GM19238 (cell line): Measurements from ENCODE around the gene SLC9A8.
"Not testable (repeated sequence)": the region's sequence is repeated elsewhere in the genome, so short reads cannot be mapped to it uniquely, and the experiment has no call there.

ENCODE experiments used
- DNase-seq: peaks from one replicate; pipeline ENCODE4 v3.0.0; 2011; ENCODE audit warnings: low spot score; ENCODE audit not compliant: insufficient read length

SLC9A8 gene

DNA sequence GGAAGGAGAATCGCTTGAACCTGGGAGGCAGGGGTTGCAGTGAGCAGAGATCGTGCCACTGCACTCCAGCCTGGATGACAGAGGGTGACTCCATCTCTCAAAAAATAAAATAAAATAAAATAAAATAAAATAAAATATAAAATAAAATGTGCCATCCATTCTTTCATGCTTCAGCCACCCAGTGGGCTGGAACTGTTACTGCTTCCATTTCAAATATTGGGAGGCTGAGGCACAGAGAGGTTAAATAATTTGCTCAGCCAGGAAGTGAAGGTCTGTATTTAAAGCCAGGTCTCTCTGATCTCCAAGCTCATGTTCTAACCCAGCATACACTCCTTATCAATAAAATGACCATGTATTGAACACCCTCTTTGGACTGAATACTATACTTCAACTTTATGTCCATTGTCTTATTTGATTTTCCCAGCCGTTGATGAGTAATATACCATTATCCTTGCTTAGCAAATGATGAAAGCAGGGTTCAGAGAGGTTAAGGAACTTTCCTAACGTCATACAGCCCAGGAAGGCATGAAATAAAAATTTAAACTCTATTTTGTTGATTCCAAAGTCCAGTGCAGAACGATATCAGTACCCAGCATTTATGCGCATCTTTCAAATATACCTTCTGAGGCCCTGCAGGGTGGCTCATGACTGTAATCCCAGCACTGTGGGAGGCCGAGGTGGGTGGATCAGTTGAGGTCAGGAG lies 25.8 kb upstream of the SLC9A8 start:
- DNase-seq = no peak

DNA sequence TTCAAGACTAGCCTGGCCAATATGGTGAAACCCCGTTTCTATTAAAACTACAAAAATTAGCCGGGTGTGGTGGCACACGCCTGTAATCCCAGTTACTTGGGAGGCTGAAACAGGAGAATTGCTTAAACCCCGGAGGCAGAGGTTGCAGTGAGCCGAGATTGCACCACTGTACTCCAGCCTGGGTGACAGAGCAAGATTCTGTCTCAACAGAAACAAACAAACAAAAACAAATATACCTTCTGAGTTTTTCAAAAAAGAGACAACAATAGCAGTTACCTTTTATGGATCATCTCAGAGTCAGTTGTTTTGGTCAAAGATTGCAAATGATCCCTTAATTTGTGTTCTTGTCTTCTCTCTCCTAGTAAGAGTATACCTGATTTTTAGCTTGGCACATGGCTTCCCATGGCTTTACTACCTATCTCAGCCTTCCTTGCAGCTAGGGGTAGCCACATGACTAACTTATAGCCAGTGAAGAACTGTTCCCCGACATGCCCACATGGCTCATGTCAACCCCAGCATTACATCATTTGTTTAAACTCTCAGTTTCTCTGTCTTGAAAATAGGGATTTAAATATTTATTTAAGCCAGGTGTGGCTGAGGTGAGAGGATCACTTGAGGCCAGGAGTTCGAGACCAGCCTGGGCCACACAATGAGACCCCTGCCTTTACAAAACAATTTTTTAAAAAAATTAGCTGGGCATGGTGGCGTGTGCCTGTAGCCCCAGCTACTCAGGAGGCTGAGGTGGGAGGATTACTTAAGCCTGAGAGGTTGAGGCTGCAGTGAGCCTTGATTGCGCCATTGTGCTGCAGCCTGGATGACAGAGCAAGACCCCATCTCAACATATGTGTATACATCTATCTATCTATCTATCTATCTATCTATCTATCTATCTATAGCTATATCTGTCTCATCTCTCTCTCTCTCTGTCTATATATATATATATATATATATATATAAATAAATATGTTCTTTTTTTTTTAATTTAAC lies 25.0 kb upstream of the SLC9A8 start:
- DNase-seq = no peak

DNA sequence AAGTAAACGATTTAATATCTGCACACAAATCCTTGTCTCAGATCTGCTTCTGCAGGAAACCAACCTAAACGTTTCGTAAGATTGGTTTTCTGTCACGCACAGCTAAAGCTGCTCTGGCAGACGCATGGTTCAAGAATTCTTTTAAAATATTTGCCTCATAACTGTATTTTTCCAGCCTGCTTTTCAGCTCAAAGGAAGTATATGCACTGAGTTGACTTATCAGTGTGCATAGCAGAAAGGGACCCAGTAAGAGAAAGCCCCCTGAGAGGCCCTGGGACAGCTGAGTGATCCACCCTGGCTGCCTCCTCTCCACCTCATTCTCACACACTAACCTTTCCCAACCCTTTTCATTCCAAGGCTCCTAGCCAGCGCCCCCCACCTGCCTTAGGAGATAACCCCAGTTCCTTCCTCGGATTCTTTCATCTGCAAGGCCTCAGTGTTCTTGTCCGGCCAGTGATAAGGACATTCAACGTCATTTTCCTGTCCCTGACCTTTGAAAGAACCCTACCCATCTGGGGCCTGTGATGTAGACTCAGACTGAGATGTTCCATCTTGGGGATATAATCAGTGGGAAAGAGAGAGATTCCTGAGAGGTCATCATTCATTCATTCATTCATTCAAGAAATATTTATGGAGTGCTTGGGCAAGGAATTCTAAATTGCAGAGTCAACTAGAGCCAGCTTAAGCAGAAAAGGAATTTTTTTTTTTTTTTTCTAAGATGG lies 22.4 kb upstream of the SLC9A8 start:
- no peak for DNase-seq

DNA sequence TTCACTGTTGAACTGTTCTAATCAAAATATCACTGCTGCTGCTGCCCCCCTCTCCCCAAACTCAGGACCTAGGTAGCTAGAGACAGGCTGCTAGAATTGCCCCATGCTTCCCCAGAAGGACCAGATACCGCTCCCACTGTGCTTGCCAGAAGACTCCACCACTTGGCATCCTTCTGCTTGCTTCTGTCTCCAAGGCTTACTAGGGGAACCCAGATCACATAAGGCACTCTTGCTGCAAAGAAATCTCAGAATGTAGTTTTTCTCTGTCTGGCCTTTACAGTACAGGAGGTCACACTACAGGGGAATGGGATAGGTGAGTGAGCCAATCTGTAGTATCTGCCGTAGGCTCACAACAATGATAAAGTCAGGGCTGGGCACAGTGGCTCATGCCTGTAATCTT lies 21.5 kb upstream of the SLC9A8 start:
- no peak for DNase-seq

DNA sequence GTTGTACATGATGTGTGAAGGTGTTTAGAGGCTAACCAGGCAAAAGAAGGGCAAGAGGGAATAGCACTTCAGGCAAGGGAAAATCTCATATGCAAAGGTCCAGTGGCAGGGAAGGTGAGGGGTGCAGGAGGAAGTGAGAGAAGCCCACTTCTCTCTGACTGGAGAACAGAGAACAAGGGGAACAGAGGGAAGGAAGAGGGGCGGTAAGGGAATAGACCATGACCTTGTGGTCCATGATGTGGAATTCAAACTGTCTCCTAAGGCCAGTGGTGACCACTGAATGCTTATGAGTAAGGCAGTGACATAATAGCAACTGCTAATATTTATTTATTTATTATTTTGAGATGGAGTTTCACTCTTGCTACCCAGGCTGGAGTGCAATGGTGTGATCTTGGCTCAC lies 20.6 kb upstream of the SLC9A8 start:
- DNase-seq = no peak

DNA sequence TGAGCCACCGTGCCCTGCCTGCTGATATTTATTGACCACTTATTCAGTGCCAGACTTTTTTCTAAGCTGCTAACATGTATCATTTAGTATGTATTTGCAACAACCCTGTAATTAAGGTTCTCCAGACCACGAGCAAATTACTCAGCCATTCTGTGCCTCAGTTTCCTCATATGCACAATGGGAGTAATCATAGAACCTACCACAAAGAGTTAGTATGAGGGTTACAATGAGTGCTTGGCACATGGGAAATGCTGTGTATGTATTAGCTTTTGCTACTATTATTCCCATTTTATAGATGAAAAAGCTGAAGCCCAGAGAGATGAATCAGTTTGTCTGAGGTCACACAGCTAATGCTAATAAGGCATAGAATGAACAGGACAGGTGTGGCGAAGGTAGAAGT lies 20.0 kb upstream of the SLC9A8 start:
- no peak for DNase-seq

DNA sequence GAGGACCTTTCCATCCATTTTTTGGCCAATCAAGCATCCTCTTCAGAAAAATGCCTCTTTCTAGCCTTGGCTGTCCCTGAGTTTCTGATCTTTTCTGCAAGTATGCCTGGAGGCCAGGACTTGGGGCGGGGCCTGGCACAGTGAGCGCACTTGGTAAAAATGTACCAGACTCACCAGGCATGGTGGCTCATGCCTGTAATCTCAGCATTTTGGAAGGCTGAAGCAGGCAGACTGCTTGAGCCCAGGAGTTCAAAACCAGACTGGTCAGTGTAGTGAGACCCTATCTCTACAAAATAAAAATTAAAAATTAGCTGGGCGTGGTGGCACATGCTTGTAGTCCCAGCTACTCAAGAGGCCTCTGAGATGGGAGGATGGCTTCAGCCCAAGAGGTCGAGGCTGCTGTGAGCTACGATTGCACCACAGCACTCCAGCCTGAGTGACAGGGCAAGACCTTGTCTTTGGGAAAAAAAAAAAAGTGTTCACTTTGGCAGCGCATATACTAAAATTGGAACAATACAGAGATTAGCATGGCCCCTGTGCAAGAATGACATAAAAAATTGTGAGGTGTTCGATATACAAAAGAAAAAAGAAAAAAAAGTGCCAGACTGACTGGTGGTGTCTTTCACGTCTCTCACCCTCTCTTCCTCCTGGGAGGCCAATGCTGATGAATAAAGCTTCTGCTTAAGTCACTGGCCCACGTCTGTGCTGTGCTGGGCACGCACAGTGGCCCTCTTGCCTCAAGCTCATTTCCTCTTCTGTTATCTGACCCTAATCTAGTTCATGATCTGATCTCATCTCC lies 18.1 kb upstream of the SLC9A8 start:
- no peak for DNase-seq

DNA sequence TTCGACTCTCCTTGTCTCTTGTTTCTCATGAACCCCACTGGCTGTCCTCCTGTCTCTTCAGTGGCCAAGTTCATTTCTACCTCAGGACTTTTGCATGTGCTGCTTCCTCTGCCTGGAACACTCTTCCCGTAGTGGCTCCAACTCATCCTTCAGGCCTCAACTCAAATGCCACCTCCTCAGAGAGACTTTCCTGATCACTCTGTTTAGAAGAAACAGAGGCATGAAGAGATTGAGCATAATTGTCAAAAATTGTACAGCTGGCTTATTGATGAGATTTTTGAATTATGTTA lies 17.5 kb upstream of the SLC9A8 start:
- no peak for DNase-seq

DNA sequence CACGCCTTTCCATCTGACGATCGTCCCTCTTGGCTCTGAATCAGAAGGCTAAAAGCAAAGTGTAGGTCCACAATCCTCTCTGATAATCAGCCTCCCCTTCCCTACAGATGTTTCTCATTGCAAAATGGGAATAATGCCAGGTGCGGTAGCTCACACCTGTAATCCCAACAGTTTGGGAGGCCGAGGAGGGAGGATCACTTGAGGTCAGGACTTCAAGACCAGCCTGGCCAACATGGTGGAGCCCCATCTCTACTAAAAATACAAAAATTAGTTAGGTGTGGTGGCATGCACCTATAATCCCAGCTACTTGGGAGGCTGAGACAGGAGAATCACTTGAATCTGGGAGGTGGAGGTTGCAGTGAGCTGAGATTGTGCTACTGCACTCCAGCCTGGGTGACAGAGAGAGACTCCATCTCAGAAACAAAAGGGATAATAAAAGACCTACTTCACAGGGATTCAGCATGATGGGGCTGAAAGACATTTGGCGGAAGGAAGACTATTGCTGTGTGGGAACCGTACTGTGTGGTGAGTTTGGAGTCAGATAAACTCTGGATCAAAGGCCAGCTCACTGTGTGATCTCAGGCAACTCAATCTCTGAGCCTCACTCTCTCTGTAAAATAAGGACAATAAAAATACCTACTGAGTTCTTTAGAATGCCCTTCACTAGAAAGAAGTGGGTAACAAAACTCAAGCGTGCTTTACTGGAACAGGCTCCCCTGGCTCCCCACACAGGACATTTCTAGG lies 15.9 kb upstream of the SLC9A8 start:
- DNase-seq = no peak

DNA sequence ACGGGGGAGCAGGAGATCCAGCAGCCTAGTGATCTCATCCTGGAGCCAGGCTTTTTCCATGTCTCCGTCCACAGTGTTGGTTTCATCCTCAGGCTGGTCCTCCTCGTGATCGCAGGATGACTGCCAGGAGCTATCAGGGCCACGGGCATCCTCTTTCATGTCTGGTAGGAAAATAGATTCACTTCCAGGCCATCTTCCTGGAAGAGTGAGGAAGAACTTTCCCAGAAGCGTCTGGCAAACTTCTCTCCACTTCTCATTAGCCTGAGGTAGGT lies 15.3 kb upstream of the SLC9A8 start:
- no peak for DNase-seq

DNA sequence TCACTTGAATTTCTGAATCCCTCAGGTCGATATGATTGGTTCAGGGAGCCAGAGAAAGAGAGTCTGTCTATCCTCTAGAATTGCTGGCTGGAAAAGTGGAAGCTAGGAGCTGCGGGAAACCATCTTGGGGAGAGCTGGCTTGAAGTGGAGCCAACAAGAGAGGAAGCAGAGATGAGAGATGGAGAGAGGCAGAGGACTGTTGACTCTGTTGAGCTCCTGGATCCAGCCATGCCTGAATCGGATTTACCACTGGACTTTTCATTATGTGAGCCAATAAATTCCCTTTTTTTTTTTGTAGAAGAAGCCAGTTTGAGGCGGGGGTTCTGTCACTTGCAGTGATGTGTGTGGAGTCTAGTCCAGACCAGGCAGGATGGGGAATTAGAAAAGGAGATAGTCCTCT lies 13.9 kb upstream of the SLC9A8 start:
- no peak for DNase-seq

DNA sequence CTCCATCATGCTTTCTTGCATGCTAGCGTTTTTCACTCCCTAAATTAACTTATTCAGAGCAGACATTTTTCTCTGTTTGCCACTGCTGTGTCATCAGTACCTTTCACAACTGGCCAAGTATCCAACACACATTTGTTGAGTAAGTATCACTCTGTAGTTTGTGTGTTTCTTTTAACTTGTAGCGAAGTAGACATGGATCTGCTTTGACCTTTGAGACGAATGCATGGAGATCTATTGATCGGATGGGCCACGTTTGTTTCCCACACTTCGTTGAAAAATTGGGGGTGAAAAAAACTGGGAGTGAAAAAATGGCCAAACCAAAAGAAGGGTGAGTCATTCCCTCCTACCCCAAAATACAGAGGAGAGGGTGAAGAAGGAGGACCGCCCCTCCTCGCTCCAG lies 12.9 kb upstream of the SLC9A8 start:
- no peak for DNase-seq

DNA sequence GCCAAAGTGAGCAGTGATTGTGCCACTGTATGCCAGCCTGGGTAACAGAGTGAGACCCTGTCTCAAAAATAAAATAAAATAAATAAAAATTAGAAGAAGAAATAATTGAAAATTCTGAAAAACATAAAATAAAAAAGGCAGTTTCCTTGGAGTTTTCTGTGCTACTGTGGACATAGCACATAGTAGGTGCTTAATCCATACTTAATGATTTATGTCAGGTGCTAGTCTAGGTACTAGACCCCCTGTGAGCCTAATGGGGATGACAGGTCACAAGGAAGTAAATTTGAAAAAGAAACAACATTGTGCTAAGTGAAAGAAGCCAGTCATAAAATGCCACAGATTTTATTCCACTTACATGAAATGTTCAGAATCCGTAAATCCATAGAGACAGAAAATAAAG lies 9.2 kb upstream of the SLC9A8 start:
- no peak for DNase-seq

DNA sequence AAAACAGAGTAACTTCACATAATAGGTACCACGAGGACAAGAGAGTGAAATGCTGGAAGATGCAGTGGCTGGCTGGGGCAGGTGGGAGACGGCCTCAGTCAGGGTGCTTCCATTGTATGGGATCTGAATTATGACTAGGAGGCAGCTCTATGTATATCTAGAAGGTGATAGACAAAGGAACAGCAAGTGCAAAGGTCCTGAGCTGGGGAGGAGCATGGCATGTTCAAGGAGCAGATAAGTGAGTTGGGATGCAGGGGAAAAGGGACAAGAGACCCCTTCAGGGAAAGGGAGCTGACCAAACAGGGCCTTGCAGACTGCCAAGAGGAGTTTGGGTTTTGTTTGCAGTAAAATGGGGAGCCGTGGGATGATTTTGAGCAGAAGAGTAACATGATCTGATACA lies 8.3 kb upstream of the SLC9A8 start:
- DNase-seq = no peak

DNA sequence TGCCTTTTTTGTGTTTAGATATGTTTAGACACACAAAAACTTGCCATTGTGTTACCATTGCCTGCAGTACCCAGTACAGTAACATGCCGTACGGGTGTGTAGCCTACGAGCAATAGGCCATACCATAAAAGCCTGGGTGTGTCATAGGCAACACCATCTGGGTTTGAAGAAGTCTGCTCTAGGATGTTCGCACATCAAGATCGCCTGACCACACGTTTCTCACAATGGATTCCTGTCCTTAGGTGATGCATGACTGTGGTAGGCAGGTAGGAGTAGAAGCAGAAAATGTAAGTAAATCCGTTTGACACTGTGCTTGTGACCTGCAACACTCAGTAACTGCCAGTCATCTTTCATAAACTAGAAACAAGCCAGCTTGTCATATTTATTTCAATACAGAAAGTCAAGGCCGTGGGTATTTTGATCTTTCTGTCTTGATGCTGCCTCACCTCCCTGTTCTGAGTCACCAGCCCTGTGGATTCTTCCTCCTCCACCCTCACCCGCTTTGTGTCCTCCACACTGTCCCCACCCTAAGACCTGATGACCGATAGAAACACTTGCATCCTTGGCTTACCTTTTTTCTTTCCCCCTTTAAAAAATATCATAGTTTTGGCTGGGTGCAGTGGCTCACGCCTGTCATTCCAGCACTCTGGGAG lies 7.3 kb upstream of the SLC9A8 start:
- not testable (repeated sequence) for DNase-seq

DNA sequence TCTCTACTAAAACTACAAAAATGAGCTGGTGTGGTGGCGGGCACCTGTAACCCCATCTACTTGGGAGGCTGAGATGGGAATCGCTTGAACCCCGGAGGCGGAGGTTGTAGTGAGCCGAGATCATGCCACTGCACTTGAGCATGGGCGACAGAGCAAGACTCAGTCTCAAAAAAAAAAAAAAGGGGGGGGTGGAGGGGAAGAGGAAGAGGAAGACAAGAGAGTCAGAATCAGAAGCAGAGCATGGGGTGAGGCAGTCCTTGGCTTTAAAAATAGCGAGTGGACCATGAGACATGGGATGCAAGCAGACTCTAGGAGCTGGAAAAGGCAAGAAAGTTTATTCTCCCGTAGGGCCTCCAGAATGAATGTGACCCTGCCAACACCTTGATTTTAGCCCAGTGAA lies 3.9 kb upstream of the SLC9A8 start:
- DNase-seq = no peak

DNA sequence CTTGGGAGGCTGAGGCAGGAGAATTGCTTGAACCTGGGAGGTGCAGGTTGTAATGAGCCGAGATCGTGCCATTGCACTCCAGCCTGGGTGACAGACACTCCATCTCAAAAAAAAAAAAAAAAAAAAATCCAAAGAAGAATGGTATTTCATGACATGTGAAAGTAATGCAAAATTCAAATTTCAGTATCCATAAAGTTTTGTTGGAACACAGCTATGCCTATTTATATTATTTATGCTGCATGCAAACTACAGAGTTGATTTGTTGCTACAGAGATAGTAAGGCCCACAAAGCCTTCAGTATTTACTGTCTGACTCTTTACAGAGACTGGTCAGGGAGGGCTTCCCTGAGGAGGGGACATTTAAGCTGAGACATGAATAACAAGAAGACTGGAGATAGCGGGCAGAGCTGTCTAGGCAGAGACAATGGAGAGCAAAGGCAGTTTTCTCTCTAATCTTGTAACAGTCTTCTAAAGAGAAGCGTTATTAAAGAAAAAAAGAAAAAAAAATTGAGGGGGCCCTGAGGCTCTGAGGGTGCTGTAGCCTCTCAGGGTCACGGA lies 2.7 kb upstream of the SLC9A8 start:
- no peak for DNase-seq

DNA sequence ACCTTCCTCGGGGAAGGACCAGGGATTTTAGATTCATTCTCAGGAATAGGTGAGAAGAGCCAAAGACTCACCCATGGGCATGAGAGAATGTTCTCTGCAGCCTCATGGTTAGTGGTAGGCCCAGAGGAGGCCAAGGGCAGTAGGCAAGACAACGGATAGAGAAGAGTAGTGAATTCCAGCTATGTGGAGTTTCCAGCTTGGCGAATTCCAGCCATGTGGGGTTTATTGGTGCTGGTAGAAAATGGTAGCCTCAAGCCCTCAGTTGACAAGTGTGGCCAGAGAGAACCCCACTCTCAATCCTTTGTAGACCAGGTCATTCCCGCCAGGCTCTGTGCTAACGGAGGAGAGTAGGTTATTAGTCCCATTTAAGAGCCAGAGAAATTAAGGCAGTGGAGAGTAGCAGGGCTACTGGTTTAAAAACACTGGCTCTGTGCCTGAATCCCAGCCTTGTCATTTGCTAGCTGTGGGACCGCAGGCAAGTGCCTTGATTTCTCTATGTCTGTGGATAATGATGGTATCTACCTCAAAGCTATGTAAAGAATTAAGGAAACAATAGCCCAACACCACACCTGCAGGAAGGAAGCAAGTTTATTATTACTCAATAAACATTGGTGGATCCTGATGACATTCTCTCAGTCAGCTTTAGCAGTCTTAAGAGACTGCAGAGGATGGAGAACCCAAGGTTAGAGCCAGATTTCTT lies 2.0 kb upstream of the SLC9A8 start:
- DNase-seq = no peak

DNA sequence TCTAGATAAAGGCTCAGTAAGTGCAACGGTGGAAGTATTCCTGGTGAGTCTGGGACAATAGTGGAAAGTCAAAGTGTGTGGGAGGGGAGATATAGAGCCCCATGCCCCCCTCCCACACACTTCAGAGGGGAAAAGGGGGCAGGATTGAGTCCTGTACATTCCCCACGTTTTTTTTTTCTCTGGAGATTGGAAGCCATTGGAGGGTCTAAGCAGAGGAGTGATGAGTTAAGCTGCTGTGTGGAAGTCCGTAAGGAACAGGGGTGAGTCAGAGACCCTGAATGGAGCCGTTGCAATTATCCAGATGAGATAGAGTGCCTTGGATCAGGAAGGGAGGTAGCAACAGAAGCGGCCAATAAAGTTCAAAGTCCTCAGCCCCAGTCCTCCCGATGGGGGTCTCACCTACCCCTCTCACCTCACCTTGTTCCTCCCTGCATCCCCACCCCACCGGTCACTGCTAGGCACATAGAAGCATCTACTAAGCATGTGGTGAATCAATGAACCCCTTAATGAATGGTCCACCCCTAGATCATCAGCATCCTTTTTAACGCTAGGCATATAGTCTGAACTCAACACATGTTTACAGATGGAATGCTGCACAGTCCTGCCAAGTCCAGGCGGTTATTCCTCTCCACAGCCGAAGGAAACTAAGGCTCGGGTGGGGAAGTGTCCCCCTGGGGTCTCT lies 662 bp upstream of the SLC9A8 start:
- no peak for DNase-seq
